SKM-1 (cell line): Measurements from ENCODE around the gene CRACR2A.

Source experiments
- DNase-seq: peaks from one replicate; lab custom pipeline; 2025; ENCODE audit not compliant: unreplicated experiment; lab: John Stamatoyannopoulos, UW

The CRACR2A gene

GRCh38 chr12:3752096-3752709 is 706 bp downstream of the CRACR2A start:
- no peak for DNase-seq

- DNase-seq: no peak
Observed at GRCh38 chr12:3751151-3752095, 1.5 kb downstream of the CRACR2A start.

GRCh38 chr12:3750616-3751015 is 2.3 kb downstream of the CRACR2A start:
- no peak for DNase-seq

GRCh38 chr12:3748620-3749019 is 4.3 kb downstream of the CRACR2A start:
- no peak for DNase-seq

GRCh38 chr12:3747976-3748619 is 4.8 kb downstream of the CRACR2A start:
- no peak for DNase-seq

GRCh38 chr12:3747543-3747942 is 5.4 kb downstream of the CRACR2A start:
- no peak for DNase-seq

GRCh38 chr12:3746758-3747157 is 6.2 kb downstream of the CRACR2A start:
- no peak for DNase-seq

GRCh38 chr12:3745152-3745551 is 7.8 kb downstream of the CRACR2A start:
- no peak for DNase-seq

- DNase-seq: no peak
Observed at GRCh38 chr12:3744229-3744901, 8.5 kb downstream of the CRACR2A start.

GRCh38 chr12:3743803-3744202 is 9.1 kb downstream of the CRACR2A start:
- no peak for DNase-seq

GRCh38 chr12:3741882-3742672 is 10.8 kb downstream of the CRACR2A start:
- no peak for DNase-seq

GRCh38 chr12:3740480-3741231 is 12.3 kb downstream of the CRACR2A start:
- no peak for DNase-seq

- DNase-seq: no peak
Observed at GRCh38 chr12:3735432-3735831, 17.5 kb downstream of the CRACR2A start.

- DNase-seq: no peak
Observed at GRCh38 chr12:3732901-3733300, 20.0 kb downstream of the CRACR2A start.

- no peak for DNase-seq
Observed at GRCh38 chr12:3730111-3730510, 22.8 kb downstream of the CRACR2A start.

- peak; percentile 68 for DNase-seq
Observed at GRCh38 chr12:3728686-3729085, 24.2 kb downstream of the CRACR2A start.

GRCh38 chr12:3727877-3728632 is 24.9 kb downstream of the CRACR2A start:
- peak; percentile 68 for DNase-seq

GRCh38 chr12:3727354-3727753 is 25.6 kb downstream of the CRACR2A start:
- DNase-seq: no peak

- no peak for DNase-seq
Observed at GRCh38 chr12:3726456-3726855, 26.5 kb downstream of the CRACR2A start.
